Measurements from ENCODE around the gene CTSV. TPM values are rescaled to one million over a fixed set of nuclear protein-coding genes. Genes with fewer than 3 reads are reported as not detected.
"Not testable (repeated sequence)": the region's sequence is repeated elsewhere in the genome, so short reads cannot be mapped to it uniquely, and the experiment has no call there.

CTSV gene
- total and polyA plus RNA-seq, 2 donors = 0.13 to 0.42 TPM

GRCh38 chr9:97002195-97002594, 36.7 kb downstream of the CTSV start:
- not testable (repeated sequence) for H3K36me3 ChIP-seq (ENCODE audit: insufficient read depth); DNase-seq (ENCODE audit: extremely low spot score); H3K27ac ChIP-seq (ENCODE audit: low read depth); H3K4me3 ChIP-seq (ENCODE audit: low read depth, low read length); H3K4me1 ChIP-seq (ENCODE audit: insufficient read depth)

DNA sequence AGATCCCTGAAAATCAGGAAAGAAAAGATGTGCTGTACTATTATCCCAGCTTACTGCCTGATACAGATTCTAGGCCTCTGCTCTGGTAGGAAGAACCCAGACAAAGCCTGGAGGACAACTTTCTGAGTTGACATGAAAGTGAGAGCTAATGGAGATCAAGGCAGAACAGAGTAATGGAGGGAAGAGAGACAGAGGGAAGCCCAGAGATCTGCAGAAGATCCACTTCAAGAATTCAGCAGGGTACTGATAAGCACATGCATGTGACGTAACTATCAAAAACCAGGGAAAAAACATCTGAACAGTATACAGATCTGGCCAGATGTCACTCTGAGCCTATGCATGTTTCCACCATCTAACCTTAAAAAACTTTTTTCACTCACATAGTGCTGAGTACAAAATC, 37.6 kb downstream of the CTSV start:
- H3K36me3 ChIP-seq (ENCODE audit: insufficient read depth); H3K27ac ChIP-seq (ENCODE audit: low read depth); H3K4me3 ChIP-seq (ENCODE audit: low read depth, low read length); H3K4me1 ChIP-seq (ENCODE audit: insufficient read depth); DNase-seq (ENCODE audit: extremely low spot score): not testable (repeated sequence)
- 94% methylated on average over 1 of the region's 1 CpG for WGBS

- H3K4me1 ChIP-seq (ENCODE audit: insufficient read depth); DNase-seq (ENCODE audit: extremely low spot score); H3K4me3 ChIP-seq (ENCODE audit: low read depth, low read length); H3K36me3 ChIP-seq (ENCODE audit: insufficient read depth); H3K27ac ChIP-seq (ENCODE audit: low read depth): not testable (repeated sequence)
- 79% methylated on average over 3 of the region's 3 CpGs for WGBS
Observed at GRCh38 chr9:97000139-97000787, 38.7 kb downstream of the CTSV start.

GRCh38 chr9:96999733-97000132, 39.2 kb downstream of the CTSV start:
- not testable (repeated sequence) for H3K36me3 ChIP-seq (ENCODE audit: insufficient read depth); H3K27ac ChIP-seq (ENCODE audit: low read depth); H3K4me3 ChIP-seq (ENCODE audit: low read depth, low read length); DNase-seq (ENCODE audit: extremely low spot score); H3K4me1 ChIP-seq (ENCODE audit: insufficient read depth)
- 97% methylated on average over 1 of the region's 1 CpG for WGBS

- H3K4me1 ChIP-seq (ENCODE audit: insufficient read depth); H3K27ac ChIP-seq (ENCODE audit: low read depth); DNase-seq (ENCODE audit: extremely low spot score); H3K36me3 ChIP-seq (ENCODE audit: insufficient read depth); H3K4me3 ChIP-seq (ENCODE audit: low read depth, low read length): not testable (repeated sequence)
- WGBS = 93% methylated on average over 5 of the region's 6 CpGs
Observed at GRCh38 chr9:96997009-96997701, 41.8 kb downstream of the CTSV start.

DNA sequence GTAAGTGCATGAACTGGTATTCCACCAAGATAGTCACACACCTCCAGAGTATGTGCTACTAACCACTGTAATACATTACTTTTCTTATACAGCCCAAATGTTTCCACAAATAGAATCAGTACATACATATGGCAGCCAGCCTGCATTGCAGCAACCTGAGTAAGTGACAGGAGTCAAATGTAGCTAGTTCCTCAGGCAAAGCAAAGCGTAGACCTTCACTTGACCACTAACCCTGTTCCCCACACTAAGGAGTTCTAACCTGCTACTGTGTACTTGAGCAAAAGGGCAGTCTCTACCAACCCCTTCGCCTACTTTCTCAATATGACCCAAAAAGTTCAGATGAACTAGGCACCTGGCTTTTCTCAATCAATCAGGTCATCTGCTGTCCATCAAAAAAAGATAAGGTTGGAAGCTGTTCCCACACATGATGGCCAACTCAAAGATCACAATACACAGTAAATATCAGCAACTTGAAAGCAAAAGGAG, 44.4 kb downstream of the CTSV start:
- not testable (repeated sequence) for H3K27ac ChIP-seq (ENCODE audit: low read depth); H3K4me3 ChIP-seq (ENCODE audit: low read depth, low read length); H3K36me3 ChIP-seq (ENCODE audit: insufficient read depth); DNase-seq (ENCODE audit: extremely low spot score); H3K4me1 ChIP-seq (ENCODE audit: insufficient read depth)
- WGBS = no CpG with 5 or more reads among the region's 2 CpGs

- H3K4me1 ChIP-seq (ENCODE audit: insufficient read depth); H3K4me3 ChIP-seq (ENCODE audit: low read depth, low read length); H3K36me3 ChIP-seq (ENCODE audit: insufficient read depth); H3K27ac ChIP-seq (ENCODE audit: low read depth); DNase-seq (ENCODE audit: extremely low spot score): not testable (repeated sequence)
- WGBS = 88% methylated on average over 2 of the region's 2 CpGs
Observed at GRCh38 chr9:96992303-96992702, 46.6 kb downstream of the CTSV start.

- not testable (repeated sequence) for DNase-seq (ENCODE audit: extremely low spot score); H3K27ac ChIP-seq (ENCODE audit: low read depth); H3K4me3 ChIP-seq (ENCODE audit: low read depth, low read length); H3K4me1 ChIP-seq (ENCODE audit: insufficient read depth); H3K36me3 ChIP-seq (ENCODE audit: insufficient read depth)
- 76% methylated on average over 1 of the region's 1 CpG for WGBS
Observed at GRCh38 chr9:96989747-96990318, 49.1 kb downstream of the CTSV start.

GRCh38 chr9:96984887-96985286, 54.1 kb downstream of the CTSV start:
- H3K36me3 ChIP-seq (ENCODE audit: insufficient read depth); H3K4me3 ChIP-seq (ENCODE audit: low read depth, low read length); H3K27ac ChIP-seq (ENCODE audit: low read depth); DNase-seq (ENCODE audit: extremely low spot score); H3K4me1 ChIP-seq (ENCODE audit: insufficient read depth): not testable (repeated sequence)
- WGBS = 100% methylated on average over 2 of the region's 2 CpGs

DNA sequence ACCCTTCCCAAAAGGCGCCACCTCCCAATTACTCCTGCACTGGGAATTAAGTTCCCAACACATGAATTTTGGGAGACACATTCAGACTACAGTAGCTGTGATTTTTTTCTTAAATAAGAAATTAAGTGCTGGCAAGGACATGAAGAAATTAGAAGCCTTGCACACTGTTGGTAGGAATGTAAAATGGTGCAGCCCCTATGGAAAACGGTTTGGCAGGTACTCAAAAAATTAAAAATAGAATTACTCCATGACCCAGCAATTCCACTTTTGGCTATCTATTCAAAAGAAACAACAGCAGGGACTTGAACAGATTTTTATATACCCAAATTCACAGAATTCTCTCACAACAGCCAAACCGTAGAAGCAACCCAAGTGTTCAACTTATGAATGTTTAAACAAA, 54.8 kb downstream of the CTSV start:
- not testable (repeated sequence) for DNase-seq (ENCODE audit: extremely low spot score); H3K4me3 ChIP-seq (ENCODE audit: low read depth, low read length); H3K27ac ChIP-seq (ENCODE audit: low read depth); H3K36me3 ChIP-seq (ENCODE audit: insufficient read depth); H3K4me1 ChIP-seq (ENCODE audit: insufficient read depth)
- WGBS = 81% methylated on average over 3 of the region's 3 CpGs

DNA sequence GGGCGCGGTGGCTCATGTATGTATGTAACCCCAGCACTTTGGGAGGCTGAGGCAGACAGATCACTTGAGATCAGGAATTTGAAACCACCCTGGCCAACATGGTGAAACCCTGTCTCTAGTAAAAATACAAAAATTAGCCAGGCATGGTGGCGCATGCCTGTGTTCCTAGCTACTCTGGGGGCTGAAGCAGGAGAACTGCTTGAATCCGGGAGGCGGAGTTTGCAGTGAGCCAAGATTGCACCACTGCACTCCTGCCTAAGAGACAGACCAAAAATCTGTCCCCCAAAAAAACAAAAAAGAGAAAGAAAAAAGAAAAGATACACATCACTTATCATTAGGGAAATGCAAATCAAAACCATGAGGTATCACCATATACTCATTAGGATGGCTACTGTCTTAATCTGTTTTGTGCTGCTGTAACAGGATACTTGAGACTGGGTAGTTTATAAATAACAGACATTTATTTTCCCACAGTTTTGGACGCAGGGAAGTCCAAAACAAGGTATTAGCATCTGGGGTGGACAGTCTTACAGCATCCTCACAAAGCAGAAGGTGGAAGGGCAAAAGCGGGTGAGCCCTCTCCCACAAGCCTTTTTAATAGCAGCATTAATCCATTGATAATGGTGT, 55.3 kb downstream of the CTSV start:
- H3K36me3 ChIP-seq (ENCODE audit: insufficient read depth); DNase-seq (ENCODE audit: extremely low spot score); H3K4me1 ChIP-seq (ENCODE audit: insufficient read depth); H3K4me3 ChIP-seq (ENCODE audit: low read depth, low read length); H3K27ac ChIP-seq (ENCODE audit: low read depth): not testable (repeated sequence)
- 92% methylated on average over 7 of the region's 7 CpGs for WGBS
